Central memory CD4-positive, alpha-beta T cell (primary cell): ENCODE data around the gene UQCC2.
A peak's percentile ranks its signal among the peaks of the same experiment; 100 is the strongest.

Source experiments
- DNase-seq: peaks from one replicate; pipeline ENCODE4 v3.0.0; 2022

The UQCC2 gene

DNA sequence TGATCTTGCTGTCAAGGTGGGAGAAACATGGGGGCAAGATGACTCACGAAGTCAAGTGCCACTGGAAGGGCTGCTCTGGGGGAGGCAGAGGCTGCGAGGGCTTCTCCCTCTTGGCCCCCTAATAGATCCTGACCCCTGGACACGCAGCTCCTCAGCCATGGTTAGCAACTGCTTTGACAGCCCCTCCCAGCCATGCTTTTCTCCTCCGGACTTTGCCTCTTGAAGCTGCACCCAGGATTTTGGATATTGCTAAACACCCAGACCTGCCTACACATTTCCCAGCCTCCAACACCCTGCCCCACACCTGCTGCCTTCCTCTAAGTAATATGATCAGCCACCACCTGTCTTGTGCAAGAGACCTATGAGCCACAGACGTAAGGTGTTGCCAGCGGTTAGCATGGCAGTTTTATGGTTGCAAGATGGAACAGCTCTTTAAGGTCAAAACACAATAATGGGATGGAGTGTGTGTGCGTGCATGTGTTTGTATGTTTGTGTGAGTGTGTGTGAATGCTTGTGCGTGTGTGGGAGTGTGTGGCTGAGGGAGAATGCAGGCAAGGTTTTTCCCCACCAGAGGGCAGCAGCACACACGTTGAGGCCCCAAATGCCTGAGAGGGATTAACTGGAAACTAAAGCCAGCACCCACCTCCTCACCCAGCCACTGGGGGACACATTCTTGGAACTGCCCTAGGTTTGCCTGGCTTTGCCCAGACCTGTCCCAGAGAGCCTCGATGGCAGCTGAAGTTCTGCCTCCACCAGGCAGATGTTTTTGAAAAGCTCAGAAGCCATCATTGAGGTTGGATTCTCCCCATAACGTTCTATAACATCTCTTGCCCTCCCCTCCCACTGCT lies 32.7 kb upstream of the UQCC2 start:
- DNase-seq = peak; percentile 55

DNA sequence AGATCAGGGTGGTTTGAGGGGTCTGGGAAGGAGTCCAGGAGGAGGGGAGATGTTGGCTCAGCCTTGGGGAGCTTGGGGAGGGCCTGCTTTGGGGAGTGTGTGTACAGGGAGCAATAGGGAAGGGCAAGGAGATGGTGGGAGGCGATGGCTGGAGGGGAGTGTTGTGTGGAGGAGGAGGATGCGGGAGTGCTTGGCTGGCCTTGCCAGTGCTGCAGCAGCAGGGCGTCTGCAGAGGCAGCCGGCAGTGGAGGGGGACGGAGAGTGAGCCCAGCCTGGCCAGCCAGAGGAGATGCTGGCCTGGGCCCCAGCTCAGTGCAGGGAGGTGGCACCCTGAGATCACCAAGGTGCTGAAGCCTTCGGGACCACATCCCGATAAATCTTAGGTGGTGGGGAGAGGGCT lies 31.3 kb upstream of the UQCC2 start:
- no peak for DNase-seq

GRCh38 chr6:33742092-33742491 lies 30.6 kb upstream of the UQCC2 start:
- no peak for DNase-seq

DNA sequence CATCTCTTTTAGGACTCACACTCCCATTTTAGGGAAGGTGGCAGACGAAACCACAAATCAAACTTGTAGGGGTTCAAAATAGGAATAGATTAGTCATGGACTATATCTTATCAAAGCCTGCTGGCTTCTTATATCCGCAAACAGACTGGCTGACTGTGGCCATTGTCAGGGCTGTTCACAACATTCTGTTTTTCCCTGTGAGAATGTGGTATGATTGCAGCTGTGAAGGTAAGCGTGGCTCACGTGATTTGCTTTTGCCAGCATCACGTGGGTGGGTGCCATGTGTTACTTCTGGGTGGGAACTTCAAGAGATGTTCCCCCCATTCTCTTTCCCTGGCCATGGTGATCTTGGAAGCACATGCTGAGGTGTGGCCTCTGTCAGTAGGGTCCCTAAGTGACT lies 29.3 kb upstream of the UQCC2 start:
- DNase-seq = no peak

DNA sequence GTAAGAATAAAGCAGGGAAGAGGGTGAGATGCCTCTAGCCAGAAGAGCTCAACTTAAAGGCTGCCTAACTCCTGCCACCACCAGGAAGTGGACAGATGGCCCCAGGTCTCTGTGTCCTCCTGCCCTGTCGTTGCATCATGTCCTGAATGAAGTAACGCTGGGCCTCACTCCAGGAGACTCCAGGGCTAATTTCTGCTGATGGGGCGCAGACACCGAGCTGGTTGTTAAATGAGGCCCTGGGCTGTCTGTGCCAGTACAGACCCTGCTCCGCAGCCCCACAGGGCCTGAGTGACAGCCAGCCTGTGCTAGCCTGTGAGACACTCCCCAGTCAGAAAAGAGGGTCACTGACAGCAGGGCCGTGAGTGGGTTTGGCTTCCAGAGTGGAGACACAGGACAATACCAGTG lies 28.7 kb upstream of the UQCC2 start:
- DNase-seq = no peak

DNA sequence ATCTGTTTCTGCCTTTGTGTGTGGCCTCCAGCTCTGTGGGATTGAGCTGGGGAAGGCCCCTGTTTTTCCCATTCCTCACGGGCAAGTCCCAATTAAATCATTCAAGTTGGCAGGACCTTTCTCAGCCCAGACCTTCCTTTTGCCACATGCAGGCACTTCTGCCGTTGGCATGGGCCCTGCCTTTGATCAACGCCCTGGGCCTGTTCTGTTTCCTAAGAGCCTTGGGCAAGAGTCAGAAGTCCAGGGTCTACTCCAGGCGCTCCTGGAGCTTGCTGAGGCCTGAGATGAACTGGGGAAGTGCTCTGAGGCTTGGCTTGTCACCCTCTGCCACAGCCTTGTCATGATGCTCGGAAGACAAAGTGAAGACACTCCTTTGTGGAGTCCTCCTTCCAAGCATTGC lies 28.1 kb upstream of the UQCC2 start:
- DNase-seq = no peak

- no peak for DNase-seq
These were observed 27.4 kb upstream of the UQCC2 start for GRCh38 chr6:33738879-33739278.

- no peak for DNase-seq
These were observed 26.7 kb upstream of the UQCC2 start for GRCh38 chr6:33738153-33738552.

GRCh38 chr6:33737267-33738026 lies 25.9 kb upstream of the UQCC2 start:
- DNase-seq = no peak

DNA sequence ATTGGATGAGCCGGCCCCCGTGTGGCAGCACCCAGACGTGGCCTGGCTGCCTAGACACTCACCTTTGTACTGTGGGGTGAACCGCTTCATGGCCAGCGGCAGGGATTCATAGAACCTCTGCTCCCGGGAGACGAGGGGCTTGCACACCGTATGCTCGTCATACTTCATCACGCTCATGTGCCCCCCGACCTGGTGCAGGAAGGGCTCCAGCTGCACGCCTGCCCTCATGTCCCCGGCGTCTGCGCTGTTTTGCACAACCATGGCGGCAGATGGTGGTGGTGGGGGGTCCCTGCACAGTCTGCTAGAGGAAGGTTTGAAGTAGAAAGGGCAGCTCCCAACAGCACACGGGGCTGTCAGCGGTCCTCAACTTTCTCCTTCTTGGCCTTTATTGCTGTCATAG lies 23.7 kb upstream of the UQCC2 start:
- no peak for DNase-seq

- DNase-seq = no peak
These were observed 22.2 kb upstream of the UQCC2 start for GRCh38 chr6:33733709-33734007.

DNA sequence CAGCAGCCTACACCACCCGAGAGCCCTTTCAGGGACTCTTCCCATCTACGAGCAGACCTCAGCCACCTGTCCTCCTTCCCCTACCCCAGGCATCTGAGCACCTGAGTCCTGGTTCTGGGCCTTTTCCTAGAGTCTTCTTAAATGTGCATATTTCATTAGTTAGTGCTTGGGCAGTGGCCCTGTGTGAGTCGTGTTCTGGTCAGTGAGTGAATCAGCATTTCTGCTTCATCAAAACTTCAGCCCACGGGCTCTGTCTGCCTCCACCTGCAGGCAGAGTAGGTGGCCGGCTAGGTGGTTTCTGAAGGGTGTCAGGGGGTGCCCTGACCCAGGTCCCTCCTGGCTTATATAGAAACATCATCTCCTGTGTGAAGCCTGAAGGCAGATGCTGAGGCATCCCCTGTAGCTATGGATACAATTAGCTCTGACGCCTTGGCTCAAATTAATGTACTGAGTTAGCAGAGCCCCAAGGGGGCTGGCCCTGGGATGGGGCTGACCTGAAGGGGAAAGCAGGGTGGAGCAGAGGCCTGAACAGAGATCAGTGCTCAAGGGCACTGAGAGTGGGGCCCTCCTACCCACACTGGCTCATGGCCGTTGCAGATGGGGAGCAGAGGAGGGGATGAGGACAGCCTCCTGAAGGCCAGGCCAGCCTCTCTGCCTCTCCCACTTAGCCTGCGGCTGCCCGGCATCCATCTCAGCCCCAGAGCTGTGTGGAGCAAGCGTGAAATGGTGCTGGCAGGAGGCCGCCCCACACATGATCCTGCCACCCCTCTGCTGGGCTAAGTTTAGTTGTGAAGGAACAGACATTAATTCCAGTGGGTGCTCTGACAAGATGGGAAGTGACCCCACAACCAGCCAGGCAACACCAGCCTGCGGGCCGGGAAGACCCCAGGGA lies 21.6 kb upstream of the UQCC2 start:
- no peak for DNase-seq

DNA sequence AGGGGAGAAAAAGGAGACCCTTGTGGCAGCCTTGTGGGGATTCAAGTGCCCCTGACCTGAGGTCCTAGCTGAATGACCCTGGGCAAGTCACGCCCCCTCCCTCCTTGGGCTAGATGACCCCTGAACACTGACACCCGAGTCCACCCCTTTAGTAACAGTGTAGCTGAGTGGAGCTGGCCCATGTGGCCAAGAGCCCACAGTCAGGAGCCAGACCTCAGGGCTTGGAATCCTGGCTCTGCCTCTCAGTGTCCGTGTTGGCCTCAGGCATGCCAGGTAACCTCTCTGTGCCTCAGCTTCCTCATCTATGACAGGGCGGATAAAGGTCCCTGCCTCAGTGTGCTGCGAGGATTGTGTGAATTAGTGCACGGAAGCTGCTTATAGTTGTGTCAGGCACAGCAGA lies 20.9 kb upstream of the UQCC2 start:
- no peak for DNase-seq

- no peak for DNase-seq
These were observed 20.3 kb upstream of the UQCC2 start for GRCh38 chr6:33731751-33732282.

DNA sequence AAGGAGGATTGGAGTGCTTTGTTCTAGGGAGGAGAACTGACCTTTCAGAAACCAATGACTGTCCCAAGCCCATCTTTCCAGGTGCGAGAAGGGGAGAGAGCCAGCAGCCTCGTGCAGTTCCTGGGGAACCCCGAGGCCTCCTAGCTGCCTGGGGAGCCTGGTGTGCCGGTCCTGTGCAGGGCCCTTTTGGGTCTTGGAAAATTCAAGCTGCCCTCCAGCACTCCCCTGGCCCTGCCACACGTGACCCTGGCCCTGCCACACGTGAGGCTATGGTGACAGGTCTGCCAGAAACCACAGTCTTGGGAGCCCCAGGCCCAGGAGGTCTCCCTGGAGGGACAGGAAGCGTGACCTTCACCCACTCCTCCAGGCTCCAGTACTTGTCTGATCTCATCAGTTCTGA lies 19.5 kb upstream of the UQCC2 start:
- DNase-seq = no peak

DNA sequence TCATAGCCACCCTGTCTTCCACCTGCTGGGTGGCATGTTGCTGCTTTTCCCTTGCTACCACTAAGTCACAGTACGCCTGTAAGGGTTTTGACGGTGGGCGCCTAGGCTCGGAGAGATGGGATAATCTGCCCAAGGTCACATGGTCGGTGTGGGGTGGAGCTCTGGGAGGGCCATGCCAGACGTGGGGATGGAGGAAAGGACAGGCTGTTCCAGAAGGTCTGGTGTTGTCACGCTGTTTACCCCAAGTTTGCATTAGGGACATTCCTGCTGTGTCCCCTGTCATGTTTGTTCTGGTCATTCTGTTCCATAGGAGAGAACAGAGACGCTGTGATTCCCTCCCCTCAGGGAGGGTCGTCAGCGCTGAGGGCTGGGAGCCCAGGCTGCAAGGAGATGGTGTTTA lies 19.1 kb upstream of the UQCC2 start:
- no peak for DNase-seq

DNA sequence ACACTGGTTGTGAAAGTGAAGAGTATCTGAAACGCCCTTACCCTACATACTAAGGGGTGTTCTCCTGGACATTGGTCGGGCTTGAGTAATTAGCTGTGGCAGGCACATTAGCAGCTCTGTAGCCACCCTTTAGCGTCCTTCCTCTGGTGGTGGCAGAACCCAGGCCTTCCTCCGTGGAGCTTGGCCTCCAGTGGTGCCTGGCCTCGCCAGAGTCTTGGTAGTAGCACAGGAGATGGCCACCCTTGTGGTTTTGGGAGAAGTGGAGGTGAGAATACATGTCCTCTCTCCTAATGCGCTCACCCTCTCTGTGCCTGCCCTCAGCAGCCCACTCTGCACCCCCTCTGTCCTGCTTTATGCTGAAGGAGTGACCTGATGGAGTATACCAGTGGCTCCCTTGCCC lies 17.6 kb upstream of the UQCC2 start:
- DNase-seq = no peak

DNA sequence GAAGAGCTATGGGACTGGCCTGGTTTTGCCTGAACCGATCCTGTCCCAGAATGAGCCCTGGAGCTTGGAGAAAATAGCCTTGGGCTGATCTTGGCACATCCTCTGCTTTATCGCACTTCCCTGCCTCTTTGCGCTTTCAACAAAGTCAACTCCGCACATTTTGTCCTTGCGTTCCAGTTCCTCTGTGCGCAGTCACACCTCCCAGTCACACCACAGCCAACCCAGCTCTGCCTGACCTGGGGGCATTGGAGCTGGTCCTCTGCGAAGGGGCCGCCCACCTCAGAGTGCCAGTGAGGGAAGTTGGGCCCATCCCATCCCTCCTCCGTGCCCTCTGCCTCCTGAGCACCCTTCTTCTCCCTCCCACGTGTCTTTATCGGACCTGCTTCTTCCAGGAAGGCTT lies 16.9 kb upstream of the UQCC2 start:
- no peak for DNase-seq

DNA sequence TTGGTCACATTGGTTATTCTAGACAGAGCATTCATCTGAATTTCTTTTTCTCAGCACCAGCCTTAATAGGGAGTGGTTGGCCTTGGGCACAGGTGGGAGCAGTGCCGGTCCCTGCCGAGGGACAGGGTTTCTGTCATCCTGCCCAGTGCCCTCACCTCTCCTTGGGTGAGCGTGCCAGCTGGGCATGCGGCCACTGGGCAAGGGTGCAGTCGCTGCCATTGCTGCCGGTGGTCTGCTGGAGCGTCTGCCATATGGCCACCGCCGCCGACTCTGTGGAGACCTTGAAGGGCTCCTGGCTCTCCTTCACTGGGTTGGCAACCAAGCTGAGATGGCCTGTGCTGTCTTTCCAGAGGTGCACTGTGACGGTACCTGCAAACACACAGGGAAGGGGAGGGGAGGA lies 16.4 kb upstream of the UQCC2 start:
- no peak for DNase-seq

GRCh38 chr6:33727126-33727525 lies 15.6 kb upstream of the UQCC2 start:
- no peak for DNase-seq

DNA sequence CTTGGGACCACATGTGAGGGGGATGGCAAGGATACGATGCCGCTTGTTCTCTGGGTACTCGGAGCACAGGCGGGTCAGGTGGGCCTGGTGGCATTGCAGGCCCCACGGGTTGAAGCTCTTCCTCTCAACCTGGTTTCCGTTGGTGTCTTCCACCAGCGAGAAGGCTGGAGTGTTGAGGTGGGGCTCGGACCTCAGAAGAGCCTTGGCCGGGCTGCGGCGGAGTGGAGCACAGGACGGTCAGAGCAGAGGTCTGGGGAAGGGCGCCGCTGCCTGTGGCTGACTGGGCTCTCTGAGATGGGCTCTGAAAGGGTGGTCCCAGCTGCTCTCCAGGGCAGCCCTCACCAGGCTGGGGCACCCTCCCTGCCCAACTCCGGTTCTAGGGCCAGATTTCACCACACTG lies 15.2 kb upstream of the UQCC2 start:
- DNase-seq = no peak

DNA sequence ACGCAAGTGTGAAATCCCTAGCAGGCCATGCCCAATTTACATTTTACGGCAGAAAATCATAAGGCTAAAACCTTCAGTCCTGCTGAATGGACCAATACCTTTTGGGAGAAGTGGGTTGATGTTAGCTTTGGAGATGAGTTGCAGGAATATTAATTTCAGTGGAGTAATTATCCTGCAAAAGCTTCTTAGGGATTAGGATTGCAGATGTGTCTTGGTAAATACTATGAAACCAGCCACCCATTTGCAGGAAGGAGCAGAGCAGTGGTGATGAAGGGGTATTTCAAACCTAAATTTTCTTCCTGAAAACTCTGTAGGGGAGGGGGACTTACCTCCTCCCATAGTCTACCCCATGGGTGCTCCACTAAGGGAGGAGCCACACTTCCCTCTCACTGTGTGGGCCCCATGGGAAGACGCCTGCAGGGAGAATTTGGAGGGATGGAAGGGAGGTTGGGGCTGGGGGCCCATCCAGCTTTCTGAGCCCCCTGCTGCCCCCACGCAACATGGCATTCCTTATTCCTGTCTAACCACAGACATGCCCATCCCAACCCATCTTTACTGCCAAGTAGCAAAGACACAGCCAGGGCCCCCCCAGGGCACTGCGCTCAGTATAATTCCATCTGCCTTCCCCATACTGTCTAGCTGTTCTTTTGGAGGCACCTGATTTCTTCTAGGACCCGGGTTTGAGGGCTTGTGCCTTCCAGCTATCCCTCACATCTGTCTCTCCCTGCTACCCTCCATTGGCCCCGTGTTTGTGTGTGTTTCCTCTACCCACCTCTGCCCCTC lies 14.6 kb upstream of the UQCC2 start:
- no peak for DNase-seq

- no peak for DNase-seq
These were observed 13.7 kb upstream of the UQCC2 start for GRCh38 chr6:33725222-33725621.
